PC-9 (cell line): ENCODE measurements around the gene SLCO2B1.

Experiments used
- EZH2 ChIP-seq: fragments of 200-600 bp; sonication (generic); IDR thresholded peaks from 2 replicates; pipeline ENCODE4 v1.8.0; 2017; ENCODE audit warnings: antibody characterized with exemption, low read depth
- TF ChIP-seq, protein P1 (sequence below): fragments of 200-600 bp; sonication (generic); conservative IDR thresholded peaks from 2 replicates; pipeline ENCODE4 v1.6.1; 2017; ENCODE audit warnings: mixed run types, antibody characterized with exemption, mild to moderate bottlenecking, moderate library complexity

DNA sequence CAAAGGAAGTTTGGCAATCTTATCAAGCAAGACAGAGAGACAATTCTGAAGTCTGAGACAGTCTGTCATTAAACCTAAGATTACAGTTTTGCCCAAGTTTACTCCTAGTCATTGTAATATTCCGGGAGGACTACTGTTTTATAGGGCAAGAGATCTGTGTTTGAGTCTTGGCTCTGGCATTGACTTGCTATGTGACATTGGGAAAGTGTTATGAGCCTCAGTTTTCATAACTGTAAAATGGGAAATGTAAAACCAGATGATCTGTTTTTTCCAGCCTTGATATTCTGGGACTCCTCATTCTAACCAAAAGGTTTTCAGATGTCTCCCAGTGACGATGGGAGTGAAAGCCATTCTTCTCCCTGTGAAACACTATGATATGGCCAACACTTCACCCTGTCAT lies 24.3 kb upstream of the SLCO2B1 start:
- TF ChIP-seq, protein P1, sequence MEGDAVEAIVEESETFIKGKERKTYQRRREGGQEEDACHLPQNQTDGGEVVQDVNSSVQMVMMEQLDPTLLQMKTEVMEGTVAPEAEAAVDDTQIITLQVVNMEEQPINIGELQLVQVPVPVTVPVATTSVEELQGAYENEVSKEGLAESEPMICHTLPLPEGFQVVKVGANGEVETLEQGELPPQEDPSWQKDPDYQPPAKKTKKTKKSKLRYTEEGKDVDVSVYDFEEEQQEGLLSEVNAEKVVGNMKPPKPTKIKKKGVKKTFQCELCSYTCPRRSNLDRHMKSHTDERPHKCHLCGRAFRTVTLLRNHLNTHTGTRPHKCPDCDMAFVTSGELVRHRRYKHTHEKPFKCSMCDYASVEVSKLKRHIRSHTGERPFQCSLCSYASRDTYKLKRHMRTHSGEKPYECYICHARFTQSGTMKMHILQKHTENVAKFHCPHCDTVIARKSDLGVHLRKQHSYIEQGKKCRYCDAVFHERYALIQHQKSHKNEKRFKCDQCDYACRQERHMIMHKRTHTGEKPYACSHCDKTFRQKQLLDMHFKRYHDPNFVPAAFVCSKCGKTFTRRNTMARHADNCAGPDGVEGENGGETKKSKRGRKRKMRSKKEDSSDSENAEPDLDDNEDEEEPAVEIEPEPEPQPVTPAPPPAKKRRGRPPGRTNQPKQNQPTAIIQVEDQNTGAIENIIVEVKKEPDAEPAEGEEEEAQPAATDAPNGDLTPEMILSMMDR: no peak
- TF ChIP-seq EZH2: no peak
